Caco-2 (cell line): ENCODE measurements around the gene NPTN. TPM values are rescaled to one million over a fixed set of nuclear protein-coding genes. Genes with fewer than 3 reads are reported as not detected.

Experiments used
- BruUV-seq: library from RNA; stranded (reverse); fragments of 400-500 nt; replicated peaks from 2 replicates; lab custom pipeline; 2021; lab: Mats Ljungman, UMichigan
- CTCF ChIA-PET: fragments of 300-600 bp; sonication (Branson Sonifier 250); formaldehyde crosslinking; loops from one replicate; lab custom pipeline; 2022; ENCODE audit warnings: antibody characterized with exemption; lab: Charles Lee
- POLR2A ChIA-PET: fragments of 300-600 bp; sonication (Branson Sonifier 250); formaldehyde crosslinking; loops from one replicate; lab custom pipeline; 2022; ENCODE audit warnings: antibody characterized with exemption; lab: Charles Lee
- DNase-seq, 2 experiments: peaks; one replicate each; pipeline versions ENCODE4 v3.0.0 to v3.0.0-alpha.2; 2020 to 2022
- H3K27me3 ChIP-seq: replicated peaks from 2 replicates; pipeline ENCODE4 v1.6.0; 2011; ENCODE audit warnings: low read length; ENCODE audit not compliant: control insufficient read depth, insufficient read depth
- H3K36me3 ChIP-seq: 2 replicates; pipeline ENCODE4 v1.5.1; 2011; ENCODE audit warnings: low read length; ENCODE audit not compliant: control insufficient read depth, insufficient read depth
- H3K4me1 ChIP-seq: fragments of 250-450 bp; sonication (Bioruptor Pico); 2 replicates; pipeline ENCODE4 v1.5.1; 2020; ENCODE audit warnings: mild to moderate bottlenecking
- H3K4me3 ChIP-seq: 2 replicates; pipeline ENCODE4 v1.5.1; 2011; ENCODE audit warnings: low read depth, mild to moderate bottlenecking, control low read depth, low read length
- H3K9me3 ChIP-seq: fragments of 250-450 bp; sonication (Bioruptor Pico); 2 replicates; pipeline ENCODE4 v1.5.1; 2020; ENCODE audit warnings: mild to moderate bottlenecking, moderate library complexity
- H3K27ac Mint-ChIP-seq: one replicate; pipeline ENCODE4 v1.8.0; 2022; ENCODE audit warnings: mixed read lengths; ENCODE audit not compliant: unreplicated experiment
- H3K27me3 Mint-ChIP-seq: one replicate; pipeline ENCODE4 v1.8.0; 2022; ENCODE audit warnings: mixed read lengths; ENCODE audit not compliant: insufficient read depth, unreplicated experiment
- H3K36me3 Mint-ChIP-seq: one replicate; pipeline ENCODE4 v1.8.0; 2022; ENCODE audit warnings: mild to moderate bottlenecking, mixed read lengths; ENCODE audit not compliant: insufficient read depth, unreplicated experiment
- H3K4me1 Mint-ChIP-seq: one replicate; pipeline ENCODE4 v1.8.0; 2022; ENCODE audit warnings: low read depth, mixed read lengths; ENCODE audit not compliant: unreplicated experiment
- H3K4me3 Mint-ChIP-seq: one replicate; pipeline ENCODE4 v1.8.0; 2022; ENCODE audit warnings: mild to moderate bottlenecking, moderate library complexity, mixed read lengths; ENCODE audit not compliant: unreplicated experiment
- H3K9me3 Mint-ChIP-seq: one replicate; pipeline ENCODE4 v1.8.0; 2022; ENCODE audit warnings: mixed read lengths; ENCODE audit not compliant: unreplicated experiment
- intact Hi-C: fragments of 100-400 bp; cut with micrococcal nuclease; formaldehyde crosslinking; loops from one replicate; pipeline ENCODE4 v1.10.0; 2022; ENCODE audit not compliant: unreplicated experiment
- total RNA-seq: library from RNA; stranded (reverse); gene quantifications from 2 replicates; pipeline ENCODE4 v1.2.3, GENCODE V29; 2022
- TF ChIP-seq, protein P1 (sequence below), 2 experiments: fragments of 200-600 bp in 1 of 2; IDR thresholded peaks; 1 replicate in 1 of 2; 2 replicates in 1 of 2; pipeline versions ENCODE4 v1.5.1 to v1.8.0; 2011 to 2022; ENCODE audit warnings: antibody characterized with exemption in 1 of 2, control low read depth in 1 of 2, inconsistent platforms in 1 of 2, low read depth in 1 of 2, low read length in 1 of 2, mild to moderate bottlenecking in 1 of 2, moderate library complexity in 1 of 2; ENCODE audit not compliant: insufficient read depth in 1 of 2, severe bottlenecking in 1 of 2, unreplicated experiment in 1 of 2

Gene NPTN
- total RNA-seq, 1 experiment from 2014 or later, result 124 TPM

DNA sequence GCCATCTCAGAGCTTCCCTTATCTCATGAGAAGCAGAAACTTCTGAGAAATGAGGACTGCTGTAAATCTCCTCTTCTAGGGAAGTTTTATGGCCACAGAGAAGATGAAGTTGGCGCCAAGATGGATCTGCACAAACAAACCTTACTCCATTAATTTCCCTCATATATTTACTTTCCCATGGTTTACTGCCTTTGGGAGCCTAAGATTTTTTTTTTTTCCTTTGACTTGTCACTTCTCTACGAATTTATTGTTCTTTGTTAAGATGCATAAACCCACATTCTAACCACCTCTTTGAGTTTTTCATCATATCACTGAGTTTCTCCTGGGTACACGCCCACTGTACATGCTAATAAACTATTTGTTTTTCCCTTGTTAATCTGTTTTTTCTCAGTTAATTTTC lies 21.5 kb upstream of the NPTN start:
- H3K4me1 Mint-ChIP-seq, result peaks cover 8% of the 10 kb centered on the region
- POLR2A ChIA-PET, result no interaction called here
- no peaks in the 10 kb centered on the region for H3K36me3 Mint-ChIP-seq
- intact Hi-C loops, result no loop called here
- peak overlapping the region; percentile 31 for H3K4me3 Mint-ChIP-seq
- BruUV-seq, result no TSS peak
- Histone ChIP-seq H3K27me3 (no peaks in the 10 kb centered on the region), H3K4me1 (no peaks in the 10 kb centered on the region), H3K9me3 (no peaks in the 10 kb centered on the region), H3K4me3 (no peak overlapping the region), H3K36me3 (no peaks in the 10 kb centered on the region)
- H3K9me3 Mint-ChIP-seq, result peaks cover 12% of the 10 kb centered on the region
- TF ChIP-seq, protein P1, sequence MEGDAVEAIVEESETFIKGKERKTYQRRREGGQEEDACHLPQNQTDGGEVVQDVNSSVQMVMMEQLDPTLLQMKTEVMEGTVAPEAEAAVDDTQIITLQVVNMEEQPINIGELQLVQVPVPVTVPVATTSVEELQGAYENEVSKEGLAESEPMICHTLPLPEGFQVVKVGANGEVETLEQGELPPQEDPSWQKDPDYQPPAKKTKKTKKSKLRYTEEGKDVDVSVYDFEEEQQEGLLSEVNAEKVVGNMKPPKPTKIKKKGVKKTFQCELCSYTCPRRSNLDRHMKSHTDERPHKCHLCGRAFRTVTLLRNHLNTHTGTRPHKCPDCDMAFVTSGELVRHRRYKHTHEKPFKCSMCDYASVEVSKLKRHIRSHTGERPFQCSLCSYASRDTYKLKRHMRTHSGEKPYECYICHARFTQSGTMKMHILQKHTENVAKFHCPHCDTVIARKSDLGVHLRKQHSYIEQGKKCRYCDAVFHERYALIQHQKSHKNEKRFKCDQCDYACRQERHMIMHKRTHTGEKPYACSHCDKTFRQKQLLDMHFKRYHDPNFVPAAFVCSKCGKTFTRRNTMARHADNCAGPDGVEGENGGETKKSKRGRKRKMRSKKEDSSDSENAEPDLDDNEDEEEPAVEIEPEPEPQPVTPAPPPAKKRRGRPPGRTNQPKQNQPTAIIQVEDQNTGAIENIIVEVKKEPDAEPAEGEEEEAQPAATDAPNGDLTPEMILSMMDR (IDR thresholded peaks at IDR 0.05; ENCODE audit: insufficient read depth in 1 of 2, low read depth in 1 of 2, low read length in 1 of 2, severe bottlenecking in 1 of 2, unreplicated experiment in 1 of 2), result no peak
- DNase-seq, result no peak
- peak overlapping the region; percentile 58 for H3K27ac Mint-ChIP-seq
- CTCF ChIA-PET, result no interaction called here
- peaks cover 4% of the 10 kb centered on the region for H3K27me3 Mint-ChIP-seq

DNA sequence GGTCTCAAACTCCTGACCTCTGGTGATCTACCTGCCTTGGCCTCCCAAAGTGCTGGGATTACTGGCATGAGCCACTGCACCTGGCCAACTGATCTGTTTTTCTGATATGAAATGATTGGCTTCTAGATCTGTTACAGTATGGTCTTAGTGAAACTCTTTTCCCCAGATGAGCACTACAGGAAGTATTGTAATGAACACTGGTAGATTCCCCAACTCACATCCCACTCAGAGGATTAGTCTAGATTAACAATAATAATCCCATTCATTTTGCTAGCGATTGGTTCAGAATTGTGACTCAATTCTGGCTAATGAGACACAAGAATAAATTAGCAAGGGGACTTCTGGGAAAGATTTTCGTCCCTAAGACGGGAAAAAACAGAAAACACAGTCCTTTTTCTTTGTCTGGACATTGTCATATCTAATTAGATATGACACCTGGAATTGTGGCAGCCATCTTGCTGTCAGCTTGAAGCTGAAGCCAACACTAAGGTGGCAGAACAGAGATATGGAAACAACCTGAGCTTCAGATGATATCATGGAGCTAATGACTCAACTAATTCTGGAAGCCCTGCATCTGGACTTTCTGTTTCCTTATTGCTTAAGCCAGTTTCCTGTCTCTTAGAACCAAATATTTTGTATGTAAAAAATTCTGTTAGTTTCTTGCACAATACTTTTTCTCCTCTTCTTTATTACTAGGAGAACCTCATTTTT lies 17.4 kb upstream of the NPTN start:
- peaks cover 3% of the 10 kb centered on the region for H3K27me3 Mint-ChIP-seq
- no peak overlapping the region for H3K27ac Mint-ChIP-seq
- Histone ChIP-seq H3K27me3 (no peaks in the 10 kb centered on the region), H3K4me3 (no peak overlapping the region), H3K36me3 (no peaks in the 10 kb centered on the region), H3K4me1 (peaks cover 7% of the 10 kb centered on the region; the same call in 1 of the 2 replicates), H3K9me3 (no peaks in the 10 kb centered on the region)
- TF ChIP-seq, protein P1 (IDR thresholded peaks at IDR 0.05; ENCODE audit: insufficient read depth in 1 of 2, low read depth in 1 of 2, low read length in 1 of 2, severe bottlenecking in 1 of 2, unreplicated experiment in 1 of 2), result no peak
- CTCF ChIA-PET, result interaction anchor here (2.3 kb wide), 1 partner anchor 15 kb away, joined by 10 read pairs; no protein-coding TSS in a partner anchor
- no peak overlapping the region for H3K4me3 Mint-ChIP-seq
- H3K9me3 Mint-ChIP-seq, result peaks cover 12% of the 10 kb centered on the region
- POLR2A ChIA-PET, result no interaction called here
- peaks cover 23% of the 10 kb centered on the region for H3K4me1 Mint-ChIP-seq
- H3K36me3 Mint-ChIP-seq, result no peaks in the 10 kb centered on the region
- no TSS peak for BruUV-seq
- DNase-seq, result no peak
- intact Hi-C loops, result no loop called here

DNA sequence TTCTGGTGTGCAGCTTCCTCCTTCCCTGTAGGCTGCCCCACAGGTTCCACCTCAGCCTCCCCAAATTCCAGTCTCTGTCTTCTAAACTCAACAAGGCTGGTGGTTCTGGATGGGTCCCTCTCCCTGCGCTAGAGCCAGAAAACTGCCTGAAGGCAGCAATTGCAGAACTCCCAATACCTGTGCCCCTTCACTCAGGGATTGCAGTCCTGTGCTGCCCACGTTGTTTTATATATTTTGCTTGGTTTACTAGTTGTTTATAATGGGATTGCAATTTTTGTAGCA lies 14.8 kb upstream of the NPTN start:
- ChIA-PET CTCF (interaction anchor here (1.7 kb wide), 1 partner anchor 11 kb away, joined by 10 read pairs; no protein-coding TSS in a partner anchor), POLR2A (no interaction called here)
- H3K27ac Mint-ChIP-seq, result peak overlapping the region; percentile 29
- no peak overlapping the region for H3K4me3 Mint-ChIP-seq
- H3K36me3 ChIP-seq, result no peaks in the 10 kb centered on the region
- no peaks in the 10 kb centered on the region for H3K36me3 Mint-ChIP-seq
- H3K4me3 ChIP-seq, result no peak overlapping the region
- peaks cover 12% of the 10 kb centered on the region for H3K9me3 Mint-ChIP-seq
- BruUV-seq, result no TSS peak
- H3K4me1 ChIP-seq, result peaks cover 7% of the 10 kb centered on the region; the same call in 1 of the 2 replicates
- peaks cover 3% of the 10 kb centered on the region for H3K27me3 Mint-ChIP-seq
- intact Hi-C loops, result no loop called here
- no peaks in the 10 kb centered on the region for H3K9me3 ChIP-seq
- peaks cover 15% of the 10 kb centered on the region for H3K4me1 Mint-ChIP-seq
- TF ChIP-seq, protein P1 (IDR thresholded peaks at IDR 0.05; ENCODE audit: insufficient read depth in 1 of 2, low read depth in 1 of 2, low read length in 1 of 2, severe bottlenecking in 1 of 2, unreplicated experiment in 1 of 2), result no peak
- DNase-seq, result no peak
- H3K27me3 ChIP-seq, result no peaks in the 10 kb centered on the region
